HT-29 (cell line): ENCODE results near the gene BGN. TPM values are rescaled to one million over a fixed set of nuclear protein-coding genes. Genes with fewer than 3 reads are reported as not detected.
A peak's percentile ranks its signal among the peaks of the same experiment; 100 is the strongest.

Source experiments
- DNase-seq: peaks from one replicate; pipeline ENCODE4 v3.0.0-alpha.2; 2015; ENCODE audit warnings: low spot score
- total RNA-seq: library from RNA; depleted of rRNA; stranded (reverse); fragments of >200 nt; shearing (Covaris generic); gene quantifications from 2 replicates; pipeline ENCODE4 v1.2.3, GENCODE V29; 2014

BGN gene
- total RNA-seq, 1 experiment from 2014 or later, result 23.2 TPM

GRCh38 chrX:153504445-153505016, 9.8 kb downstream of the BGN start:
- DNase-seq, result peak; percentile 51

DNA sequence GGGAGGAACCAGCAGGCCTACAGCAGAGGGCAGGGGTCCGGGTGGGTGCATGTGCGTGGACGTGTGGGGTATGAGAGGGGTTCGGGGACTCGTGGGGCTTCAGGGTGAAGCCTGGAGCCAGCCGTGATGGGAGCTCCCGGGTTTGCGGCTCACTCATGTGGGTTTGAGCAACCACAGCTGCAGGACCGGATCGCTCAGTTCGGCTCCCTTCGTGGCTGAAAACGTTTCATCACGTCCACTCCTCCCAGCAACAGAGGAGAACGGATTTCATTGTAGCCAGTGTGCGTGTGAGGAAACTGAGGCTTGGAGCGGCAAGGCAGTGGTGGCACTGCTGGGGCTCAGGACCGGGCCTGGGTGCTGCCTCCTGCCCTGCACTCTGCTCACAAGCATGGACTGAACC, 10.6 kb downstream of the BGN start:
- no peak for DNase-seq

DNA sequence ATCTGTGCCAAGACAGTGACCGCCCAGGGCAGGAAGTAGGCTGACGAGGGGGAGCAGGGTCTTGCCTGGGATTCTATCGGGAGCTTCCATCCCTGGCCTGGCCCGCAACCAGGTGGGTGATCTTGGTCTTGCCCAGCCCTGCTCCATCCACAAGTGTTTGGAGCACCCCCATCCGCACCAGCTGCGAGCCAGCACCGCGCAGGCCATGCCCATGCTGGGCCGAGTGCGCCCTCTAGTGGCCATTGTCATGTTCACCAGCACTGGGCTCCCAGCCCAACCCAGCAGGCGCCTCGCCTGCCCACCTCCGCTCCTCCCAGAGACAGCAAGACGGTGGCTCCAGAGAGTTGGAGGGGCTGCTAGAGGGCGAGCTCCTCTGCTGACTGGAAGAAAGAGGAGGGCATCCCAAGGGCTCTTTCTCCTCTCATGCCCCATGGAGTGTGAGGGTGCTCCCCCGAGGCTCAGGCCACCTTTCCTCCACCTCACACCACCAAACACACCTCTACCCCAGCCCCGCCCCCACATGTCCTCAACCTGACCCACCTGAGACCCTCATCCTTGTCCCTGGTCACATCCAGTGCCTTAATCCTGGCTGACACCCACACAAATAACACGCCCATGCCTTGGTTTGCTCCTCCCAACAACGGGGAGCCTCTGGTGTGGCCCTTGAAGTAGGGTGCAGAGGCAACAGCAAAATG, 12.9 kb downstream of the BGN start:
- peak; percentile 95 for DNase-seq

DNA sequence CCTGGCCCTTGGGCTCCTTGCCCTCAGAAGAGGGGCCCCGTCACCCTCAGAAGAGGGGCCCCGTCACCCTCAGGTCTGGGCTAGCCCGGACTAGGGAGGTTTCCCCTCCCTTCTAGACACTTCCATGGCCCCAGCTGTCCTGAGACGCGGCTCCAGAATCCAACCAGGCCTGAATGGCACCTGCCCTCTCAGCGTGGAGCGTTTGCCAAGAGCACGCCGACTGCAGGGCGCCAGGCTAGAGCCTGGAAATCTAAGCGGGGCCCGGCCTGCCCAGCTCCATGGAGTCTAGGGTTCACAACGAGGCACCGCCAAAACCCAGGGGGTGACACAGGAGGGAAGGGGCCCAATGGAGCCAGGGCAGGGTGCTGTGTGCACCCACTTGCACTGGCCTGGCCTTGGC, 14.8 kb downstream of the BGN start:
- DNase-seq, result no peak

- no peak for DNase-seq
Measured at GRCh38 chrX:153510383-153510782, 15.6 kb downstream of the BGN start.

- DNase-seq, result no peak
Measured at GRCh38 chrX:153511784-153512500, 17.2 kb downstream of the BGN start.

- no peak for DNase-seq
Measured at GRCh38 chrX:153512501-153512893, 17.7 kb downstream of the BGN start.

- DNase-seq, result no peak
Measured at GRCh38 chrX:153513265-153513664, 18.5 kb downstream of the BGN start.

DNA sequence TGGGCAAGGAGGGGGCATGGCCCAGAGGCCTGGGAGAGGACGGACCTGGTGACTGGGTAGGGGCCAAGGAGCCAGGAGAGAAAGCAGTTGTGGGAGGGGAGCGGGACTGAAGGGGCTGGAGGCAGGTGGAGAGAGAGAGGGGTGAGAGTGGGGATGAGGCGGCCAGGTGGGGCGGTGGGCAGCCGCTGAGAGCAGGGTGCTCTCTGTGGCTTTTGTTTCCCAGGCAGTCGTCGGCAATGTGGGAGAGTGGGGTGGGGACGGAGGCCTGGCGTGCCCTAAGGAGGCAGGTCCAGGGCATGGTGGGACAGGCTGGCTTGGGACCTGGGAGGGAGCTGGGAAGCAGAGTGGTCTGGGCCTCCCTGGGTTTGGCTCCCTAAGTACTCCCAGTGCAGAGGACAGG, 19.5 kb downstream of the BGN start:
- no peak for DNase-seq

- DNase-seq, result no peak
Measured at GRCh38 chrX:153515435-153515834, 20.7 kb downstream of the BGN start.

GRCh38 chrX:153516073-153516472, 21.3 kb downstream of the BGN start:
- no peak for DNase-seq

GRCh38 chrX:153517423-153517822, 22.6 kb downstream of the BGN start, which contains the start of gene ATP2B3:
Gene ATP2B3 (plus strand): TSS chrX:153517642. CDS start chrX:153536248, 18,606 bp downstream.
- DNase-seq, result no peak

DNA sequence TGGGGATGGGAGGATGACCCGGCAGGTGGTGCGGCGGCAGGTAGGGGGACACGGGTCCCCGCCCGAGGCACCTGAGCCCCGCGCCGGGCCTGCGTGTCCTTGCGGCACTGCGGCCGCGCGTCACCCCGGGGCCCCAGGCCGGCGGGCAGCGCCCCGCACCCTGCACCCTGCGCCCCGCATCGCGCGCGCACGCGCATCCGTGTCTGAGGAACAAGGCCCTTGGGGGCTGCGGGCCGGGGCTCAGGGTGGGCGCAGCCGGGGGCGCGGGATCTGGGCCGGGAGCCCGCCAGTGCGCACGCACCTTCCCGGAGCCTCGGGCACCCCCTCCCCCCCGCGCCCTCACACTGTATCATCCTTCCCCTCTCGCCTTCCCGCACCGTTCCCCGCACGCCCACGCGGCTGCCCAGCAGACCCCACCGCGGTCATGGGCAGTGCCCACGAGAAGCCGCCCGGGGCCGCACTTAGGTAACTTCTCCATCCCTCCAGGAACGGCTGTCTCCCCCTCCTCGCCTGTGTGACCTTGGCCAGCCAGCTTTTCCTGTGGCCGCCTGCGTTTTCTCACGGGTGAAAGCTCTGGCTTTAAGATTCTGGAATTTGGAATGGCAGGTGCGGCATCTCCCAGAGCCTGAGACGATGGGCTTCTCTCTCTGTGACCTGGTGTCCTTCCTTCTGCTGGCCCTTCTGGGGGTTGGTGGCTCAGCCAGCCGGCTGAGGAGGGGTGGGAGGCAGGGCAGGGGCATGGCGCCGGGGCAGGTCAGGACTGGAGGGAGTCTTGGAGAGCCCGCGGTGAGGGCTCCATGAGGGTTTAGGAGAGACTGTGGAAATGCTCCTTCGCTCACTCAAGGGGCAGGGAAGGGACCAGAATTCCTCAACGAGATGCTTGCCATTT, 23.4 kb downstream of the BGN start:
- no peak for DNase-seq

DNA sequence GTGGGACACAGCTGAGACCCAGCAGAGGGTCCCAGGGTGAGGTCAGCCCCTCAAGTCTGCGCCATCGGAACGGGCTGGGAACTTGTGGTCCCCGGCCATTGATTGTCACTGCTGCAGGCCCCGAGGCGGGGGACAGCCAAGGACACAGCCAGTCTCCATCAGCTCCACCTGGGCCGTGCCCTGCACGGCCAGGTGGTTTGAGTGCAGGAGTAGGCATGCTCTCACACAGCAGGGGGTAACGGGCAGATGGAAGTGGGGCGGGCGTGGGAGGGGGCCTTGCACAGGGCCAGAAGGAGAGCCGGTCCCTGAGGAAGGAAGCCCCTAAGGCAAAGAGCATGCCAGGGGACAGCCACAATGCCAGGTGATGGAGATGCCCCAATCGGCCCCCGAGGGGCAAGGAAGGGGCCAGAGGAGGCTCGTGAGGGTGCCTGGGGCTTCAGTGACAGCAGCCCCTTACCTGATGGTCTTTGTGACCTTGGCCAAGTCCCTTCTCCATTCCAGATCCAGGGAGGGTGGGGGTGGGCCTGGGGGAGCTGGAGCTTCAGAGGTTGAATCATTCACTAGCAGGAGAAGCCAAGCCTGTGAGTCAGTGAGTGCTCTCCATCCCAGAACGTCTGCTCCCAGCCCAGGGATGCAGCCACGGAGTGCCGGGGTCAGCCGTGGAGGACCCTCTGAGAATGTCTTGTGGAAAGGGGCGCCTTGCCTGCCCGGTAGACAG, 24.9 kb downstream of the BGN start:
- no peak for DNase-seq

- DNase-seq, result no peak
Measured at GRCh38 chrX:153520287-153520917, 25.6 kb downstream of the BGN start.

DNA sequence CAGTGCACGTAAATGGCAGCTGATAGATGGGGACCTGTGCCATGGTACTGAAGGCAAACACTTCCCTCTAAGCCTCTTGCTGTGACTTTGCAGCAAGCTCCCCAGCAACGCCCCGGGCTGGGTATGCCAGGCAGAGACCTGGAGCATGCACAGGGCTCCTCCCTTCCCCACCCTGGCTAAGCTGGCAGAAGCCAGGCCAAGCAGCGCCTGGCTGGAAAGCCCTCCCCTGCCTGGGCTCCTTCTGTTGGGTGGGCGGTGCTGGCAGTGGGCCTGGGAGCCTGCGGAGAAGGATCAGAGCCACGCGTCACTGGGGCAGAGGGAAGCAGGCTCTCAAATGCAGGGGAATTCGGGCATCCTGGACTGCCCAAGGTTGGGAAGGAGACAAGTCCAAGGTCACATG, 26.3 kb downstream of the BGN start:
- DNase-seq, result peak; percentile 75

DNA sequence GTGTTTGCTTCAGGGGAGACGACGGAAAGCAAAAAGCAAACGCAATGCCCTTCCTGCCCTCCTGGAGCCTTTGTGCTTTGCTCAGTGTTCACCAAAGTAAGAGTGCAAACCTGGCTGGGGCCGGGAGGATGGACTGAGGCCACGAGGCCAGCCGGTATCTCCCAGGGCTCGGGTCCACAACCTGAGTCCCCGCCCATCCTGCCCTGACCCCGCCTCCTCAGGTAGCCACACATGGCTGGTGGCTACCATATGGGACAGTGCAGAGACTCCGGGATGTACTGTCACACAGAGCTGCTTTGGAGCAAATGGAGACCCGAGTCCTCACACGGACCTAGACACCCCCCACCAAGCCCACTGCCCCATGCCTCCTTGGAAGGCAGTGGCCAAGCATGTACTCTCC, 27.5 kb downstream of the BGN start:
- no peak for DNase-seq

DNA sequence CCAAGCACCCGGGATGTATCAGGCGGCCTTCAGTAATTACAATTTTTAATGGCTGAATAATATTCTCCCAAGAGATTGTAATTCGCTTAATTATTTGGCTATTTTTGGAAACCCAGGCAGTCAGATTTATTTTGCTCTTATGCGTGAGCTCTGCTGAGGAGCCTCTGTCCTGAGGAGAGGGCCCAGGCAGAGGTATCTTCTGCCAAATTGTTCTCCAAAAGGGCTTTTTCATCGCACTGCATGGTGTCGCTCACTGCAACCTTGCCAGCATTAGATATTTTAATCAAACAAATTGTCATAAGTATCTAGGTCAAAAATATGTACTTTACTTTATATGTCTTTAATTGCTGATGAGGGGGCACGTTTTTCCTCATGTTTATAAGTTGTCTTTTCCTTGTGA, 28.5 kb downstream of the BGN start:
- DNase-seq, result no peak

GRCh38 chrX:153524234-153524633, 29.5 kb downstream of the BGN start:
- no peak for DNase-seq

DNA sequence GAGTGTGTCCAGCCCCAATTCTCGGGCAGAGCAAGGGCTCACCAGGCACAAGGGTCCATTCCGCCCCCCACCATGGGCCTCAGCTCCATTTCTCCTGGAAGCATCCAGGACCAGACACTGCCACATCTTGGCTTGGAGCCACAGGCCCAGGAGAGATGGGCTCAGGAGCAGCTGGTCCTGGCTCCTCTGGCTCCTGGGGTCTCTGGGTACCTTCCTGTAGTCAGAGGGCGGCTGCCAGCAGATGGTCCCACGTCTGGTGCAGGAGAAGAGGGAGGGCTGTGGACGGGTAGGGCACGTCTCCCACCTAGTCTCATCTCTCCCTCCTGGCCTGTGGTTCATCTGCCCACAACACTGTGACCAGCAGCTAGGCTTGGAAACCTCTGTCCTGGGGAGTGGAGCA, 30.7 kb downstream of the BGN start:
- DNase-seq, result no peak

DNA sequence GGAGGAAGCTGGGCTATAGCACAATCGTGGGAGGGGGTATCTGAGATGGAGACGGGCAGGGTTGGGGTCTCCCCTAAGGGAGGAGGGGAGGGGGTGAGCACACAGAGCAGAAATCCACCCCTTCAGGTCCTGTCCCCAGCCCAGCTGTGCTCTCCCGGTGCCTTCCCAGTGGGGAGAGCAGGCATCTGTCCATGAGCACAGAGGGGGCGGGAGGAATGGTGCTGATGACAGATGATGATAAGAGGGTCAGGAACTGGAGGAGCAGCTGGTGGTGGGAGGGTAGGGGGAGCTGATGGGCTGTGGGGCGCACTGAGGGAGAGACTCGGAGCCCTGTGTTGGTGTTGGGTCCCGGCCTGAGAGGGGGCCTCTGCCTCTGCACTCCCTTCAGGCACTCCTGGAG, 31.3 kb downstream of the BGN start:
- DNase-seq, result no peak
